Activated CD4-positive, alpha-beta memory T cell treated with anti-CD3 and anti-CD28 coated beads, Interleukin-2, amount 10 ng/mL, durations not matched to agents 7 days and 5 days (primary cell): Measurements from ENCODE around the gene ALG8. TPM values are rescaled to one million over a fixed set of nuclear protein-coding genes. Genes with fewer than 3 reads are reported as not detected.
"Not testable (repeated sequence)": the region's sequence is repeated elsewhere in the genome, so short reads cannot be mapped to it uniquely, and the experiment has no call there.

Experiments used
- CTCF ChIA-PET: fragments of 350-600 bp; sonication (Branson Sonifier 250); formaldehyde crosslinking; loops from one replicate; lab custom pipeline; 2021; ENCODE audit warnings: antibody characterized with exemption, inconsistent platforms; lab: Charles Lee
- POLR2A ChIA-PET: fragments of 350-600 bp; sonication (Branson Sonifier 250); formaldehyde crosslinking; loops from one replicate; lab custom pipeline; 2021; ENCODE audit warnings: antibody characterized with exemption; lab: Charles Lee
- DNase-seq: peaks from one replicate; pipeline ENCODE4 v3.0.0-alpha.2; 2020
- H3K27ac Mint-ChIP-seq: one replicate; pipeline ENCODE4 v1.8.0; 2021; ENCODE audit warnings: mild to moderate bottlenecking, mixed read lengths
- H3K27me3 Mint-ChIP-seq: one replicate; pipeline ENCODE4 v1.8.0; 2021; ENCODE audit warnings: mixed read lengths
- H3K36me3 Mint-ChIP-seq: one replicate; pipeline ENCODE4 v1.8.0; 2021; ENCODE audit warnings: low read depth, mixed read lengths
- H3K4me1 Mint-ChIP-seq: one replicate; pipeline ENCODE4 v1.8.0; 2021; ENCODE audit warnings: mixed read lengths
- H3K4me3 Mint-ChIP-seq: one replicate; pipeline ENCODE4 v1.8.0; 2021; ENCODE audit warnings: mild to moderate bottlenecking, mixed read lengths
- H3K9me3 Mint-ChIP-seq: one replicate; pipeline ENCODE4 v1.8.0; 2021; ENCODE audit warnings: mixed read lengths
- total RNA-seq, 2 experiments: library from RNA; stranded (reverse); gene quantifications; one replicate each; pipeline ENCODE4 v1.2.3, GENCODE V29; 2021

Gene ALG8
- total RNA-seq, 2 experiments from 2014 or later, result 40.2 to 48.1 TPM

DNA sequence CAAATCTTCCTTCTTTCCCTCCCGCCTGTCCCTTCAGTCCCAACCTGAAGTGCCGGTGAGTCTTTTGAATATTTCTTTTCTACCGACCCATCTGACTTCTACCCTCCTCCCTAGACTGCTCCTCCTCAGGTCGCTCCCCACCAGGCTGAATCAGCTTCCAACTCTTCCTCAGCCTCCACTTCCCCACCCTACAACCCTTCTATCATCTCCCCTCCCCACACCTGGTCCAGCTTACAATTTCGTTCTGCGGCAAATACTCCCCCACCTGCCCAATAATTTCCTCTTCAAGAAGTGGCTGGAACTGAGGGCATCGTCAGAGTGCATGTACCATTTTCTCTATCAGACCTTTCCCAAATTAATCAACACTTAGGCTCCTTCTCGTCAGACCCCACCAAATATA lies 57.3 kb downstream of the ALG8 start:
- H3K27me3 Mint-ChIP-seq, result no peaks in the 10 kb centered on the region
- ChIA-PET CTCF (interaction anchor here (0.6 kb wide), 1 partner anchor 56 kb away, joined by 3 read pairs; no protein-coding TSS in a partner anchor), POLR2A (interaction anchor here (1.4 kb wide), 1 partner anchor 58 kb away, joined by 3 read pairs; no protein-coding TSS in a partner anchor)
- no peaks in the 10 kb centered on the region for H3K9me3 Mint-ChIP-seq
- H3K4me1 Mint-ChIP-seq, result peaks cover 34% of the 10 kb centered on the region
- H3K4me3 Mint-ChIP-seq, result no peak overlapping the region
- no peak for DNase-seq
- H3K27ac Mint-ChIP-seq, result no peak overlapping the region
- peaks cover 7% of the 10 kb centered on the region for H3K36me3 Mint-ChIP-seq

DNA sequence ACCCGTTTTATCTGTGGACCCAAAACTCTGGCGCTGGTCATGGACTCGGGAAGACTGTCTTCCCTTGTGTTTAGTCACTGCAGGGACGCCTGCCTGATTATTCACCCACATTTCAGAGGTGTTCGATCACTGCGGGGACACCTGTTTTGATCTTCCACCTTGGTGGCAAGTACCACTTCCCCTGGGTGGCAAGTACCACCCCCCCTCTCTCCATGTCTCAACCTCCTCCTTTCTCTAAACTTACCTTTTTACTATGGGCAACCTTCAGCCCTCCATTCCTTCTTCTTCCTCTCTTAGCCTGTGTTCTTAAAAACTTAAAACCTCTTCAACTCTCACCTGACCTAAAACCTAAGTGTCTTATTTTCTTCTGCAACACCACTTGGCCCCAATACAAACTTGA lies 57.8 kb downstream of the ALG8 start:
- Mint-ChIP-seq H3K27me3 (no peaks in the 10 kb centered on the region), H3K4me3 (no peak overlapping the region), H3K9me3 (no peaks in the 10 kb centered on the region), H3K4me1 (peaks cover 38% of the 10 kb centered on the region), H3K27ac (no peak overlapping the region), H3K36me3 (peaks cover 10% of the 10 kb centered on the region)
- CTCF ChIA-PET, result no interaction called here
- no peak for DNase-seq
- POLR2A ChIA-PET, result no interaction called here

- H3K27ac Mint-ChIP-seq, result no peak overlapping the region
- peaks cover 11% of the 10 kb centered on the region for H3K36me3 Mint-ChIP-seq
- H3K27me3 Mint-ChIP-seq, result no peaks in the 10 kb centered on the region
- CTCF ChIA-PET, result no interaction called here
- DNase-seq, result no peak
- H3K9me3 Mint-ChIP-seq, result no peaks in the 10 kb centered on the region
- H3K4me1 Mint-ChIP-seq, result peaks cover 44% of the 10 kb centered on the region
- H3K4me3 Mint-ChIP-seq, result peak overlapping the region; percentile 14
- POLR2A ChIA-PET, result interaction anchor here (2.1 kb wide), 1 partner anchor 58 kb away, joined by 19 read pairs; the partner anchor contains the start of gene ALG8
Measured at GRCh38 chr11:78080818-78081495, 58.5 kb downstream of the ALG8 start.

- peak overlapping the region; percentile 88 for H3K27ac Mint-ChIP-seq
- no peaks in the 10 kb centered on the region for H3K9me3 Mint-ChIP-seq
- H3K4me3 Mint-ChIP-seq, result peak overlapping the region; percentile 94
- ChIA-PET POLR2A (interaction anchor here (1.0 to 2.7 kb wide), 7 partner anchors 19 to 484 kb away, joined by 3 to 19 read pairs (median 8); partner anchors contain the start of genes ALG8, GAB2 and INTS4), CTCF (interaction anchor here (1.3 kb wide), 1 partner anchor 86 kb away, joined by 6 read pairs; the partner anchor contains the start of gene INTS4)
- H3K27me3 Mint-ChIP-seq, result no peaks in the 10 kb centered on the region
- H3K36me3 Mint-ChIP-seq, result peaks cover 15% of the 10 kb centered on the region
- peaks cover 46% of the 10 kb centered on the region for H3K4me1 Mint-ChIP-seq
- no peak for DNase-seq
Measured at GRCh38 chr11:78080084-78080817, 59.2 kb downstream of the ALG8 start.

DNA sequence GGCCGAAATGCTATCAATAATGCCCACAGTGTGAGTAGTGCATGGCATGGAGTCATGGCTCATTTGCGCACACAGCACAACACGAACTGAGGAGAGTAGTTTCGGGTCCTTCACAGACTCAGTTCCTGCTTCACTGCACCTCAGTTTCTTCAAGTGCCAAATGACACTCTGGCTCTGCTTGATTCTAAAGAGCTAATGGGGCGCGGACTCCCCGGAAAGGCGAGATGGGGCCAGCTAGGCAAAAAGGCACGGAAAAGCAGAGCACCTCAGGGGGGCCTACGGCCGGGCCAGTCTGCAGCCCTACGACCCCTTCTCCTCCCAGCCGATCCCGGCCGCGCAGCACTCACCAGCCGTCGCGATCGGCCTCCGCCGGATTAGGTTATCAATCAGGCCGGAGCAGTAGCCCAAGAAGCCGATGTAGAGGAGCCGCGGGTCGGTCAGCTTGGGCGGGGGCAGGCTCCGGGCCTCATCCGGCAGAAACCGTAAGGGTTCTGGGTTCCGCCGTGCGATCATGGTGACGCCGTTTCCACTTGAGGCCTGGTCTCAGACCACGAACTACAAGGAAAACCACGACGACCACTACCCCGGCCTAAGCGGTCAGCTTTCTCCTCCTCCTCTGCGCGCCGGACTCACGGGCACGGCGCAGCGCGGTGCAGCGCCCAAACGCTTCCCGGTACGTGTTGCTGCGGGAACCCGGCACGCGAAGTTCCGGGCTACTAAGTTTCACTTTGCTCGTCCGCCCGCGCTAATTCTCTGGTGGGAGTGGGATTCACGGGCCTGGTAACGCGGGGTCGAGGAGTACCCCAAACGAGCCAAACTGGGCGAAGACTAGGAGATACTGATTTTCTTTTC lies 60.0 kb downstream of the ALG8 start, which contains the start of gene NDUFC2:
TSS of gene NDUFC2 (minus strand) at position 631 of the 852 bp plus-strand sequence. CDS start at position 513, 118 bp downstream.
- Mint-ChIP-seq H3K9me3 (no peaks in the 10 kb centered on the region), H3K4me3 (peak within 1 kb of the TSS; percentile 94), H3K27ac (peak within 1 kb of the TSS; percentile 88), H3K27me3 (no peaks in the 10 kb centered on the region), H3K36me3 (peaks cover 20% of the 10 kb centered on the region), H3K4me1 (peaks cover 51% of the 10 kb centered on the region)
- POLR2A ChIA-PET, result interaction anchor here (1.0 to 2.7 kb wide), 11 partner anchors 10 to 495 kb away, joined by 3 to 19 read pairs (median 4); partner anchors contain the start of genes ALG8, GAB2, INTS4 and NARS2
- DNase-seq, result peak; percentile 77
- CTCF ChIA-PET, result interaction anchor here (1.0 to 1.5 kb wide), 4 partner anchors 12 to 480 kb away, joined by 6 read pairs; partner anchors contain the start of gene INTS4

DNA sequence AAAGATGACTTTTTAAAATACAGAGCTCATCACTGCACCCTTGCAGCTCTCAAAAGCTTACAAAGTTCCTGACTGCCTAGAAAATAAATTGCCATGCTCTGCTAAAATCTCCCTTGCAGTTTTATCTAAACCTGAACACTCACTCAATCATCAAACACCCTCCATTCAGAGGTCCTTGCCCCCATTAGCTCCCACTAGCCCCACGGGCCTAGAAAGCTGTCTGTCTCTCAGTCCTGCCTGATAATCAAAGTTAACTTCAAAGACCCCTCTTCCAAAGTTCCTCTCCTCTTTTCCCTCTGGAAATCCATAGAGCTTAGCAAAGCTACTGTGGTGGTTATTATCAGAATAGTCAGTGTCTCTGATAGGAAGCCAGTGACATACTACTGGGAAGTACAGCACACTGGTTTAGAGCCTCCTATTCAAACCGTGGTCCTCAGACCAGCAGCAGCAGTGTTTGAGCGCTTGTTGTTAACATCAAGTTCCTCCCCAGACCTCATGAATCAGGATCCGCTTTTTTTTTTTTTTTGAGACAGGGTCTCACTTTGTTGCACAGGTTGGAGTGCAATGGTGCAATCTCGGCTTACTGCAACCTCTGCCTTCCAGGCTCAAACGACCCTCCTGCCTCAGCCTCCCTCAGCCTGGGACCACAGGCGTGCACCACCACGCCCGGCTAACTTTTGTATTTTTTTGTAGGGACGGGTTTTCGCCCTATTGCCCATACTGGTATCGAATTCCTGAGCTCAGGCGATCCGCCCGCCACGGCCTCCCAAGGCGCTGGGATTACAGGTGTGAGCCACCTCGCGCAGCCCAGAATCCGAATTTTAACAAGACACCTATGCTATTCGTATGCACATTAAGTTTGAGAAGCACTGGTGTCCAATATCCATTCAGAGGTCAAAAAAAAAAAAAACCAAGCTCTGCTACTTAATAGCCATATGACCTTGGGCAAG lies 60.9 kb downstream of the ALG8 start:
- ChIA-PET CTCF (interaction anchor here (0.8 to 2.1 kb wide), 6 partner anchors 11 to 508 kb away, joined by 3 to 9 read pairs (median 6); no protein-coding TSS in a partner anchor), POLR2A (interaction anchor here (0.8 to 2.7 kb wide), 12 partner anchors 9 to 496 kb away, joined by 3 to 19 read pairs (median 4); partner anchors contain the start of genes ALG8, GAB2, INTS4 and NARS2)
- DNase-seq, result no peak
- H3K4me1 Mint-ChIP-seq, result peaks cover 51% of the 10 kb centered on the region
- H3K36me3 Mint-ChIP-seq, result peaks cover 20% of the 10 kb centered on the region
- no peaks in the 10 kb centered on the region for H3K9me3 Mint-ChIP-seq
- peak overlapping the region; percentile 94 for H3K4me3 Mint-ChIP-seq
- H3K27me3 Mint-ChIP-seq, result no peaks in the 10 kb centered on the region
- peak overlapping the region; percentile 88 for H3K27ac Mint-ChIP-seq

- not testable (repeated sequence) for H3K27me3 Mint-ChIP-seq, H3K27ac Mint-ChIP-seq, DNase-seq, H3K9me3 Mint-ChIP-seq
- H3K4me3 Mint-ChIP-seq, result peak overlapping the region; percentile 94
- CTCF ChIA-PET, result interaction anchor here (1.7 to 2.1 kb wide), 2 partner anchors 32 to 487 kb away, joined by 8 to 9 read pairs; no protein-coding TSS in a partner anchor
- peaks cover 22% of the 10 kb centered on the region for H3K36me3 Mint-ChIP-seq
- H3K4me1 Mint-ChIP-seq, result peaks cover 51% of the 10 kb centered on the region
- POLR2A ChIA-PET, result interaction anchor here (0.6 to 1.4 kb wide), 5 partner anchors 9 to 258 kb away, joined by 3 to 5 read pairs (median 4); partner anchors contain the start of gene RSF1
Measured at GRCh38 chr11:78077592-78077991, 61.8 kb downstream of the ALG8 start.

DNA sequence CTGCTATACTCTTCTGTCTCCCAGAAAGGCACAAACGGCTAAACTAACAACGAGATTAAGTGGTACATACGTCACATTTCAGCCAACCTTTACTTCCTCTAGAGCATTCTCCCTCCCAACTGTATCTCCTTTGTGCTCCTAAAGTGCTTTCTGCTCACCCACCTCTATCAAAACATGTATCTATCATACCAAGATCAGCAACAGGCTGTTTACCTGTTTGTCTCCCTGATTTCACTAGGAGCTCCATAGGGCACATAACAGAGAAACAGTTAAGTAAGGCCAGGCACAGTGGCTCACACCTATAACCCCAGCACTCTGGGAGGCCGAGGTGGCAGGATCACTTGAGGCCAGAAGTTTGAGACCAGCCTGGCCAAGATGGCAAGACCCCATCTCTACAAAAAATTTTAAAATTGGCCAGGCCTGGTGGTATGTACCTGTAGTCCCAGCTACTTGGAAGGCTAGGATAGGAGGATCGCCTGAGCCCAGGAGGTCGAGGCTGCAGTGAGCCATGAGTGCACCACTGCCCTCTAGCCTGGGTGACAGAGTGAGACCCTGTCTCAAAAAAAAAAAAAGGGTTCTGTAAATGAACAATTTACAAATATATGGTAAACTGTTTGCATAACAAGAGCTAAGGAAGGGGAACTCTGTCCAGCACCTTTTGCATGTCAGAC lies 62.6 kb downstream of the ALG8 start:
- ChIA-PET POLR2A (interaction anchor here (0.6 to 1.0 kb wide), 3 partner anchors 37 to 210 kb away, joined by 3 to 5 read pairs (median 4); no protein-coding TSS in a partner anchor), CTCF (interaction anchor here (0.6 to 2.1 kb wide), 4 partner anchors 31 to 488 kb away, joined by 3 to 9 read pairs (median 6); no protein-coding TSS in a partner anchor)
- no peak for DNase-seq
- no peak overlapping the region for H3K4me3 Mint-ChIP-seq
- H3K36me3 Mint-ChIP-seq, result peaks cover 26% of the 10 kb centered on the region
- no peaks in the 10 kb centered on the region for H3K27me3 Mint-ChIP-seq
- no peaks in the 10 kb centered on the region for H3K9me3 Mint-ChIP-seq
- peaks cover 53% of the 10 kb centered on the region for H3K4me1 Mint-ChIP-seq
- H3K27ac Mint-ChIP-seq, result no peak overlapping the region

- H3K27ac Mint-ChIP-seq, result no peak overlapping the region
- CTCF ChIA-PET, result interaction anchor here (0.6 kb wide), 1 partner anchor 585 kb away, joined by 6 read pairs; no protein-coding TSS in a partner anchor
- peaks cover 35% of the 10 kb centered on the region for H3K36me3 Mint-ChIP-seq
- H3K9me3 Mint-ChIP-seq, result no peaks in the 10 kb centered on the region
- no peaks in the 10 kb centered on the region for H3K27me3 Mint-ChIP-seq
- POLR2A ChIA-PET, result no interaction called here
- DNase-seq, result no peak
- H3K4me3 Mint-ChIP-seq, result no peak overlapping the region
- H3K4me1 Mint-ChIP-seq, result peaks cover 32% of the 10 kb centered on the region
Measured at GRCh38 chr11:78074756-78075155, 64.7 kb downstream of the ALG8 start.

GRCh38 chr11:78072455-78072854 lies 67.0 kb downstream of the ALG8 start:
- Mint-ChIP-seq H3K36me3 (peaks cover 45% of the 10 kb centered on the region), H3K4me3 (no peak overlapping the region), H3K4me1 (peaks cover 22% of the 10 kb centered on the region), H3K27me3 (no peaks in the 10 kb centered on the region), H3K9me3 (no peaks in the 10 kb centered on the region), H3K27ac (no peak overlapping the region)
- ChIA-PET CTCF (no interaction called here), POLR2A (no interaction called here)
- no peak for DNase-seq

- ChIA-PET POLR2A (no interaction called here), CTCF (no interaction called here)
- DNase-seq, result no peak
- H3K9me3 Mint-ChIP-seq, result no peaks in the 10 kb centered on the region
- no peak overlapping the region for H3K27ac Mint-ChIP-seq
- H3K4me1 Mint-ChIP-seq, result peaks cover 17% of the 10 kb centered on the region
- no peaks in the 10 kb centered on the region for H3K27me3 Mint-ChIP-seq
- peaks cover 47% of the 10 kb centered on the region for H3K36me3 Mint-ChIP-seq
- H3K4me3 Mint-ChIP-seq, result no peak overlapping the region
Measured at GRCh38 chr11:78071717-78072116, 67.7 kb downstream of the ALG8 start.
